Measurements from ENCODE around the gene PLXDC2.
A peak's percentile ranks its signal among the peaks of the same experiment; 100 is the strongest.

Gene PLXDC2

DNA sequence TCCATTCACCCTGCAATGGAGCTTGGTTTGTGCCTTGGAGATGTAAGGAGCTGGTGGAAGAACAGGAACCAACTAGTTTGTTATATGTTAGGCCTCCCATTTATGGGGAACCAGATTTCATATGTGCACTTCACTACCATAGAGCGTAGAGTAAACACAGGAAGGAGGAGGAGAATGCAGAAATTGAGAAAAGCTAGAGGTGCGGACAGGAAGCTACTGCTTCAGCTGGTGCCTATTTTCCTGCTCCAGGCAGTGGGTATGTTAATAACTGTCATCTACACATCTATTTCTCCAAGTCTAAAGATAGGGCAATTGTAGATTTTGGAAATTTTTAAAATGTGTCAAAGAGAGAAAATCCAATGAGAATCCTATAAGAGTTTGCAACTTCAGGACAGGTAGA is 482.2 kb downstream of the PLXDC2 start:
- DNase-seq: no peak

DNA sequence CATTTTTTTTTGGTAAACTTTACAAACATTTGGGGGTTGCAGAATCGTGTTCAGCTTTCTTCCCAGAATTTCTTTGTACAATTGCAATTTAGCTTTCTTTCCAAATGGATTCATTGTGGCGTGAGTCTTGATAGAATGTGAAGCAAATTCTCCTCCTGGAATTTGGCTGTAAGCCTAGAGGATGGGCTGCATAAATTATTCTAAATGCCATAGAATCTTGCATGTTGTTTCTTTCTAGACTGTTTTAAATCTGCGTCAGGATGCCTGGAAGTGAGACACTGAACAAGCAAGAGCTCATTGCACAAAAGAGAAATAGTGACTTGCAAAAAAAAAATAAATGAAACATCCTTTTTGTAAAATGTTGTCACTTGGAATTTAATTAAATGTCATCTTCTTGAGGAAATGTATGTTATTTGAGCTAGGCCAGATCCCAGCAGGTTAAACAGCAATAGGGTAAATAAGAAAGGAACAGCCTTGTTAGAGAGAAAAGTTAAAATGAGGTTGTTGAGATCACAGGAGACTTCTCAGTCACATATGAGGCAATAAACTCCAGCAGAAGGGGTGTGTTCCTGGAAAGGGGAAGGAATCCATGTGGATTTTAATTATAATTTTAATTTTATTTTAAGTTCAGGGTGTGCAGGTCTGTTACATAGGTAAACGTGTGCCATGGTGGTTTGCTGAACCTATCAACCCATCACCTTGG is 483.0 kb downstream of the PLXDC2 start:
- no peak for DNase-seq

DNA sequence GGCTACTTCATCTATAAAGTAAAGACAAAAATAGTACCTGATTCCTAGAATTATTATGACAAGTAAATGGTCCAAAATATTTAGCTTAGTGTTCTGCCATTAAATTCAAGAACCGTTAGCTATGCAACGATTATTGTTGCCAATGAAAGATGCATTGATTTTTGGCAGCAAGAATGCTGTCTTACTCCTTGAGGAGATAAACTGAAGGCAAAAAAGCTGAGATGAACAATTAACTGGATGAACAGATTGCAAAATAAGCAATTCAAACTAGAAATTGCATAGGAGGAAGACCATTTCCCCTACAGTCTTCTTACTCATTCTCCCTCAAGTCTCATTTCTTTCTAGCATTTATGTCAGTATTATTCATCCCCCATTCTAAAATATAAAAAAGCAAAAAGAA is 484.5 kb downstream of the PLXDC2 start:
- no peak for DNase-seq

DNA sequence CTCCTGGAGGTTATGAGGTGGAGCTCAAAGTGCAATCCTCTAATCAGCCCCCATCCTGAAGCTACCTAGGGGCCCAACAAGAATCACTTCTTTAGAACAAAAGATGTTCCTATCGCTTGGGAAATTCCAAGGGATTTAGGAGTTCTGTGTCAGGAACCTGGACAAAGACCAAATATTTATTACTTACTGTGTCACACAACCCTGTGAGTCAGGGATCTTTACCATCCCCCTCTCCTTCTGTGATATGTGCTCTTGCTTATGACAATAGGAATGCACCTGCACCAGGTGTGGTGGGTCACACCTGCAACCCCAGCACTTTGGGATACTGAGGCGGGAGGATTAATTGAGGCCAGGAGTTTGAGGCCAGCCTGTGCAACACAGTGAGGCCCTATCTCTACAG is 485.8 kb downstream of the PLXDC2 start:
- no peak for DNase-seq

DNA sequence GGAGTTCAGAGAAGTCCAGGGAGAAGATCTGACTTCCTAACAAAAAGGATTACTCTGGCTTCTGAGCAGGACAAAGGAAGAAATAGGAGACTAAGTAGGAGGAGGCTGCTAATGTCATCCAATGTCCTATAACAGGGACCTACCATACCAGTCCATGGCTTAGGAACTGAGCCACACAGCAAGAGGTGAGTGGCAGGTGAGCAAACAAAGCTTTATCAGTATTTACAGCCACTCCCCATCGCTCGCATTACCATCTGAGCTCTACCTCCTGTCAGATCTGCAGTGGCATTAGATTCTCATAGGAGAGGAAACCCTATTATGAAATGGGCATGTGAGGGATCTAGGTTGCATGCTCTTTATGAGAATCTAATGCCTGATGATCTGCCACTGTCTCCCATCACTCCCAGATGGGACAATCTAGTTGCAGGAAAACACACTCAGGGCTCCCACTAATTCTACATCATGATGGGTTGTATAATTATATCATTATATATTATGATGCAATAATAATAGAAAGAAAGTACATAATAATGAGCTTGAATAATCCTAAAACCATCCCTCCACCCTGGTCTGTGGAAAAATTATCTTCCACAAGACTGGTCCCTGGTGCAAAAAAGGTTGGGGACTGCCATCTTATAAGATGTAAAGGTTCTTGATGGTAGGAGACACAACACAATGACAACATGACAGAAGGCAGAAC is 487.4 kb downstream of the PLXDC2 start:
- DNase-seq: peak; percentile 51

DNA sequence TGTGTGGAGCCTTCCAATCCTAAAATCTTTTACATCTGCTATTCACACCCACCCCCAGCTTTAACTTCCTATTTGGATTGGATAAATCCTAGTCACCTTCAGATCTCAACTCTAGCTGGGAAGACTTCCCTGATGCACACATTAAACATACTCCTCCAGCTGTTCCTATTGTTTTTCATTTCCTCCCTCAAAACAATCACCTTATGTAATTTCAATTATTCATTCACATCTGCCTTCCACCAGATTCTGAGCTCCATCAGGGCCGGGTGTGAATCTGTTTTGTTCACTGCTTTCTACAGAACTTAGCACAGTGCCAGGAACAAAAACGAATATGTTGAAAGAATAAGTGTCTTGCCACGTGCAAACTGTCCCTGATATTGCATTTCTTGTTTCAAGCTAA is 497.4 kb downstream of the PLXDC2 start:
- DNase-seq: peak; percentile 51

DNA sequence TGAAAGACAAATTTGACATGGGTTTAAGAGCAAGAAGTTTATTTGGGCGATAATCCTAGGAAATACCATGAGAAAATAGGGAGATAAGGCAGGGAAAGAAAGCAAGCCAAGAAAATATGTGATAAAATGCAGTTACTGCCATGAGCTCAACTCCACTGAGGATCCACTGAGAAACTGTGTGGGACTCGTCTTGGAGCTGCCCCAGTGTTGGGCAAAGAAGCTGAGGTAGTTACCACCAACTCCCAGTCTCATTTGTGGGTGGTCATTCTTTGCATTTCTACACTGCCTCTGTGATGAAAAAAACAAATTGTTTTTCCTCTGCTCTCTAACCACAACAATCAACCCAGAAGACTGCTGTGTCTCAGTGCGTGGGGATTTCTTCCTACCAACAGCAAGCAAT is 498.2 kb downstream of the PLXDC2 start:
- no peak for DNase-seq

DNA sequence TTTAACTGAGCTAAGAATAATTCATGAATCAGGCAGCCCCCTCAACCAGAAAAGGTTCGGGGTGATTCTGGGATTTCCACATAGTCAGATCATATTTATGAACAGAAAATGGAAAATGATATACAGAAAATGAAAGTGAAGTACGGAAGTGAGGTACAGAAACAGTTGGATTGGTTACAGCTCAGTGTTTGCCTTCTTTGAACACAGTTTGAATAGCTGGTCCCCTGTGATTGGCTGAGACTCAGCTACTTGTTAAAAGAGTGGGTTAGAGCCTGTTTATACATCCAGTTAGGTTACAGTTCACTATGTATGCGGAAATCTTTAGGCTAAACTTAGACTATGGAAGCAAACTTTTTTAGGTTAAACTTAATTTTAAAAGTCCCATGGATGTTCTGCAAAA is 511.7 kb downstream of the PLXDC2 start:
- no peak for DNase-seq

DNA sequence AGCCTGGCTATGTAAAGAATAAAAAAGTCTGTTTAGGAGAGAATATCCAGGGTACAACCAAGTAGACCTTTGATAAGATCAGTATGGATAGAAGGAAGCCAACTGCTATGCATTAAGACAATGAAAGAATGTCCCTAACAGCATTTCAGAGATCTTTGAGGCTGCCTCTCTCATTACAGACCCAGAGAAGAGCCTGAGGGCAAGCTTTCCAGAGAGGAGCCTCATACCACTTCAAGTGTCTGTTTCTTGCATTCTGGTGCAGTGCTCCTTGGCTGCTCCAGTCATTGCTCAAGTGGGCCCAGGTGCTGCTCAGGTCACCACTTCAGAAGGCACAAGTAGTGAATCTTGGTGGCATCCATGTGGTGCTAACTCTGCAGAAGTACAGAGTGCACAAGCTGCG is 514.0 kb downstream of the PLXDC2 start:
- DNase-seq: no peak

DNA sequence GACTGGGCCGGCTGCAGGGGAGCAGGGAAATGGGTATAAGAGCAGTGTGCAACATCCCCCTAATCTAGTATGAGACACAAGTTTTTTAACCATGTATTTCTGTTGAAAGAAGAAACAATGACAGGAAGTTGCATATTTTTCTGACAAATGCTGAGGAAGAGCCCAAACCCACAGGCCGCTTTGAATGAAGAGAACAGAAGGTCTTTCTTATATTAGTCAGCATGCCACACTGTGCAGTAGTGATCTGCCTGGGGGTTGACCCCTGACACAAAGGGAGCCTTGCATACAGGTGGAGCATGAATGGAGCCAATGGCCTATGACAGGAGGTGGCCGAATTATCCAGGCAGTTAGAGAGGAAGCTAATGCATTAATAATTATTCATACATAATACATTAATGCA is 518.3 kb downstream of the PLXDC2 start:
- no peak for DNase-seq
